GM12891 (cell line): Measurements from ENCODE around the gene AFAP1L2.

ENCODE experiments used
- DNase-seq: peaks from one replicate; pipeline ENCODE4 v3.0.0; 2011; ENCODE audit warnings: low spot score; ENCODE audit not compliant: insufficient read length
- FAIRE-seq: peaks from 2 replicates; lab custom pipeline; 2011; peaks lifted over from hg19 to GRCh38; lab: Jason Lieb, UNC
- PAX5 ChIP-seq: IDR thresholded peaks from 2 replicates; pipeline ENCODE4 v1.6.1; 2011; ENCODE audit warnings: low read length, moderate library complexity, mild to moderate bottlenecking; ENCODE audit not compliant: insufficient read depth, severe bottlenecking
- POLR2A ChIP-seq: IDR thresholded peaks from 2 replicates; pipeline ENCODE4 v1.6.1; 2011; ENCODE audit warnings: low read depth, low read length, control low read depth
- POLR2AphosphoS5 ChIP-seq: IDR thresholded peaks from 2 replicates; pipeline ENCODE4 v1.6.1; 2011; ENCODE audit warnings: low read depth, low read length, control low read depth
- POU2F2 ChIP-seq: IDR thresholded peaks from 2 replicates; pipeline ENCODE4 v1.6.1; 2011; ENCODE audit warnings: low read depth, mild to moderate bottlenecking, control low read depth, low read length, moderate library complexity
- SPI1 ChIP-seq: IDR thresholded peaks from 2 replicates; pipeline ENCODE4 v1.6.1; 2011; ENCODE audit warnings: low read depth, low read length, control low read depth
- TAF1 ChIP-seq: IDR thresholded peaks from 2 replicates; pipeline ENCODE4 v1.6.1; 2011; ENCODE audit warnings: low read depth, low read length, control low read depth

The AFAP1L2 gene

DNA sequence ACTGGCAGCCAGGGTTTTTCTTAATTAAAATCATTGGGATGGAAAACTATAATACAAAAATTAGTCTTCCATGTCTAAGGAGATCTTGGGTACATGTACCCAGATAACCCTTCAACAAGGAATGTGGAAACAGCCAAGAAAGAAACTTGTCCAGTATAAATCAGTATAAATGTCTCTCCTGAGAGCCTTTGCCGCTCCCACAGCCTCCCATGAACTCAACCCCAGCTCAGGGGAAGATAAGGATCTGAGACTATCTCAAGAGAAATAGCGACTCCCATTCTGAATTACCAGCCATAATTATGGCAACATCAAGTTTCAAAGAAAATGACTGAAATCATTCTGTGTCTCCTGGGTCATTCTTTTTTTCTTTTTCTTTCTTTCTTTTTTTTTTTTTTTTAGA lies 32.6 kb upstream of the AFAP1L2 start:
- FAIRE-seq, result no peak
- TF ChIP-seq PAX5 (no peak), POU2F2 (no peak), TAF1 (no peak), POLR2A (no peak), SPI1 (no peak), POLR2AphosphoS5 (no peak)
- DNase-seq, result no peak

DNA sequence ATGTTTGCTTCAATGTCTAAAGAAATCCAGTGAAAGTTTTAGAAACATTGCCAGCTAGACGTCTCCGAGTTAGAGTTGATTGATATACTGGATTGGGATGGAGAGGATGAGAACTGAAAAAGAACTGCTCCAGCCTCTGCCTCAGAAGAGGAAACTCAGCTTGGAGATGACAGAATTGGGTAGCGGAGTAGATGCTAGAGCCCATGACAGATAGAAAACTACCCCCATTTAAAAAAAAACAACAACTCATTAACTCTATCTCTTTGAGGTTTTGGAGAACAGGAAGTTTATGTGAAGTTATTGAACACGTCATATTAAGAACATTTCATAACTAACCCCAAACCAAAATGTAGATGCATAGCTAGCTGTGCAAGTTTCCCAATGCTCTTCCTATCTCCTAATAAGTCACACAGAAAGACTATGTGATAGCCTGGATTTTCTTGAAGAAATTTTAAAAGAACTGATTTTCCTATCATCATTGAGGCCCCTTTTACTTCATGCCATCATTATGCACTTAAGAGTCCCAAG lies 28.3 kb upstream of the AFAP1L2 start:
- FAIRE-seq (no peak), DNase-seq (no peak)
- TF ChIP-seq POU2F2 (no peak), POLR2A (no peak), TAF1 (no peak), SPI1 (no peak), POLR2AphosphoS5 (no peak), PAX5 (no peak)

DNA sequence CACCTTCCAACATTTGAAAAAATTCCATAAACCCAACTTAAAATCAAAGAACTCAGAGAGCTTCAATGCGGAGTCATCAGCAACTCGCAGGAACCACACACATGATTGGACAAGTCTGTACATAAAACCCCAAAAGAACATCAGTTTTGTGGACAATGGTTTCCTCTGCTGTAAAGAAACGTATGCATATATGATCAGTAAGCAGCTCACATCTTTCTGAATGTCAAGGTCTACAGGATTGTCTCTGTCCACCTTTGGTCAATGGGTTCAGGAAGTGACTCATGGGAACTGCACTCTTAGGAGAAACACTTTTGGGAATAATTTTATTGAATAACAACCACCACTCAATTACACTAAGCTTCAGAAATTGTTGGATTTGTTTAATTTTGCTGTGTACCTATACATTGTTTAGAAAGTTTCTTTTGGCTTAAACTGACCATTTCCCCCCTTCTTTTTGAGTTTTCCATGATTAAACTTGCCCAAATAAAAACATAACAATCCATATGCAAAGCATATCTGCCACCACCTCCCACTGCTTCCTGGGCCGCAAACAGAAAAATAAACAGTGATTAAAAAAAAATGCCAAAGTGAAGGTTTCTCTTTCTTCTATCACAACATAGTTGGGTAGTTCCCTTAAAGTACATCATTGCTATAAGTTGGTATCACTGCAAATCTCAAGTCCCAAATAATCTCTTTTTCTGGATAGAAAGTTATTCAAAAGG lies 27.3 kb upstream of the AFAP1L2 start:
- DNase-seq, result no peak
- no peak for TF ChIP-seq TAF1
- TF ChIP-seq POLR2A, result no peak
- TF ChIP-seq POU2F2, result no peak
- no peak for TF ChIP-seq POLR2AphosphoS5
- TF ChIP-seq PAX5, result no peak
- TF ChIP-seq SPI1, result no peak
- FAIRE-seq, result no peak

DNA sequence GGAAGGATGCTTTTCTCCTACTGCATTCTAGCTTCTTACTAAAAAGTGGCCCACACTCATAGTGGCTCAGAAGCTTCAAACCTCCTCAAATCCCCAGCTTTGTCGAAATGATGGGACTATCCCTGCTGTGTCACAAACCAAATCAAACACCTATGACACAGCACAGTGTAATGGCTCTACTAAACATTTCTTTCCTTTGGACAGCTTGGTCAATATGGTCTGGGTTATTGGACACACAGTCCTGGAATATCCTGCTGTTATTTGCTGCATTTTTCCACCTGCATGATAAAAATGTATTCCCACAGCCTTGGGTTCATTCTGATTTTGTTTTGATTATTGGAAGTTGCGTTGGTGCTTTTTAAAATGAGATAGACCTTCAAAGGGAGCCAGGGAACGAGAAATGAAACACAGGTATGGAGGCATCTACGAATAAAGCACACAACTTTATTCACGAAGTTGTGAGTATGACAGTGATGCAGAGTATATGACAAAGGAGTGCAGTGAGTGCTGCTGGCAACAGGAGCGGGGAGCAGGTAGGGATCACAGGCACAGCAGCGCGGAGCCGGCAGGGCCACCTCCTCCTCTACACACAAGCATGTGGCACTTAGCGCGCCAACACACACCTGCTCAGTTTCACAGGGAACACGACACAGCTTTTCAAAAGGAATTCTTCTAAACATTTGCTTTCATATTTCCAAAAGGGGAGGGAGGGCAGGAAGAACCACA lies 26.5 kb upstream of the AFAP1L2 start:
- DNase-seq, result no peak
- FAIRE-seq, result no peak
- TF ChIP-seq PAX5, result no peak
- no peak for TF ChIP-seq POLR2AphosphoS5
- TF ChIP-seq SPI1, result no peak
- TF ChIP-seq TAF1, result no peak
- TF ChIP-seq POU2F2, result no peak
- TF ChIP-seq POLR2A, result no peak

DNA sequence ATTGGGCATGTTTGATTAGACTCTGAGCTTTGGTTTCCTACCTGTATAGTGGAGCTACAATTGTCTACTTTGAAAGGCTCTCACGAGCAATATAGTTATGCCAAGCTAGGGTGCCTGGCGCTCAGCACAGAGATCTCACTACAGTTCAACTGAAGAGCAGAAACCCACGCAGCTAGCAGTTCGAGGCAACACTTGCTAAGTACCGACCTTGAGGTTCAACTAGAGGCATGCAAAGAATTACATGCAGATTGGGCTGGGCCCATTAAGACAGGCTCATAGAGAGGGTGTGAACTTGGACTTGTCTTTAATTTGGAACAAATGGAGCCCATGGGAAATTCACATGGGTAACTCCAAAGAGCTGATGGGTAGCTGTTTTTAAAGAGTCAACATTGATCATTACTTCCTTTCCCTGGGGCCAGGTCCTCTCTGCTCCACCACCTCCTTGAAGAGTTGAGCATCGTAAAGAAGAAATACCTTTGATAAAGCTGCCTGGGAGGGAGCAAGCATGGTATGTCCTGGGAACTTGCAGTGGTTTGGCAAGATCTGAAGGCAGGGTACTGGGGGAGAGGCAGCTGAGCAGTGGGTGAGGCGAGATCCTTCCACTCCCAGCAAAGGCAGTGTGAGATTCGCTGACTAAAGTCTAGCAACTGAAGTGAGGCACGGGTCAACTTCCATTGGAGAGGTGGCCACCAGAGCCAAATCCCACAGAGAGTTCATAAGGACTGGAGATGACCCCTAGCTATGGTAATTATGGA lies 25.5 kb upstream of the AFAP1L2 start:
- TF ChIP-seq TAF1, result no peak
- TF ChIP-seq POU2F2, result no peak
- TF ChIP-seq SPI1, result no peak
- TF ChIP-seq POLR2A, result no peak
- TF ChIP-seq PAX5, result no peak
- TF ChIP-seq POLR2AphosphoS5, result no peak
- FAIRE-seq (no peak), DNase-seq (no peak)

DNA sequence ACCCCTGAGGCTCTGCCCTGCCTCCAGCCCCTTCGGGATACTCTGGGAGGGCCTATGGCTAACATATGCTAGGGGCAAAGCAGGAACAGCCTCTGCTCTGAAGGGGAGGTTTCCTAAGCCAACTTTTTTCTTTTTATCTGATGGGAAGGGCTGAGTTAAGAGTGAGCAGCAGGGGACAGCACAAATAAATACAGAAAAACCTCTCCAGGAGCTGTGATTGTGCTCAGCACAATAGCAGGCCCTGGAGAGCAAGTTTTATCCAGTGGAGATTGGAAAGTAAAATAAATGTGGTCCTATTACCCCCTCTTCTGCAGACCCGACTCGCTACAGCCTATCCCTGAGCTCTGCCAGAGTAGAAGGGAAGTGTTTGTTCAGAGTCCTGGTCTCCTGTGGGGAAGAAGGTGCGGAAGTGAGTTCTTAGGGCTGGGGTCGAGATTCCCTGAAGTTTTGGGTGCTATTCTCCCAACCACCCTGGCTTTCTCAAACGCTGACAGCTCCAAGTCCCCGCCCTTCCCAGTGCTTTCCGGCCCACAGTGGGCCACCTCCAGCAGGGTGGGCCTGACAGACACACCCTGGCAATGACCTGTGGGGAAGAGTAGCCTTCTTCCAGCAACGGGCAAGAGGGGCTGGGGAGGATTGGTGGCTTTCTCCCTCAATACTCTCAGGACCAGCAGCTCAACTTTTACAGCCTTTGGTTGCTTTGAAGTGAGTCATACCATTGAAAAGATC lies 23.0 kb upstream of the AFAP1L2 start:
- TF ChIP-seq POU2F2 (no peak), TAF1 (no peak), POLR2A (no peak), POLR2AphosphoS5 (no peak), PAX5 (no peak), SPI1 (no peak)
- no peak for FAIRE-seq
- no peak for DNase-seq

DNA sequence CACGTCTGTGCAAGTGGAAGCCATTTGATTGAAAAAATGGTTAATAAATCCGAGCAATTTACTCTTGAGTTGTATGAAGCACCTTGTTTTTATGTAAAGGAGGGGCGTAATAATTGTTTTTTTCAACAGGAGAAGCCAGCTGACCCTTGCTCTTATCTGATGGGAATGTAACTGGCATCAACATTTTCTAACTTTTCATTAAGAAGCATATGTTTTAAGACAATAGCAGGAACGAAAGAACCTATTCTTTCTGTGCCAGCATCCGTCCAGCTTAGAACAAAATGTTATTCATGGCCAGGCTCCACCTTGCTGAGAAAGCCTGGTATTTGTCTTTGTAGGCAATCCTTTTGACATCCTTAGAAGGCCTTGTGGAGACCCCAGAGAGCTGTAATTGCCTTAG lies 22.2 kb upstream of the AFAP1L2 start:
- no peak for TF ChIP-seq POLR2AphosphoS5
- no peak for TF ChIP-seq POU2F2
- no peak for TF ChIP-seq SPI1
- FAIRE-seq, result no peak
- no peak for DNase-seq

DNA sequence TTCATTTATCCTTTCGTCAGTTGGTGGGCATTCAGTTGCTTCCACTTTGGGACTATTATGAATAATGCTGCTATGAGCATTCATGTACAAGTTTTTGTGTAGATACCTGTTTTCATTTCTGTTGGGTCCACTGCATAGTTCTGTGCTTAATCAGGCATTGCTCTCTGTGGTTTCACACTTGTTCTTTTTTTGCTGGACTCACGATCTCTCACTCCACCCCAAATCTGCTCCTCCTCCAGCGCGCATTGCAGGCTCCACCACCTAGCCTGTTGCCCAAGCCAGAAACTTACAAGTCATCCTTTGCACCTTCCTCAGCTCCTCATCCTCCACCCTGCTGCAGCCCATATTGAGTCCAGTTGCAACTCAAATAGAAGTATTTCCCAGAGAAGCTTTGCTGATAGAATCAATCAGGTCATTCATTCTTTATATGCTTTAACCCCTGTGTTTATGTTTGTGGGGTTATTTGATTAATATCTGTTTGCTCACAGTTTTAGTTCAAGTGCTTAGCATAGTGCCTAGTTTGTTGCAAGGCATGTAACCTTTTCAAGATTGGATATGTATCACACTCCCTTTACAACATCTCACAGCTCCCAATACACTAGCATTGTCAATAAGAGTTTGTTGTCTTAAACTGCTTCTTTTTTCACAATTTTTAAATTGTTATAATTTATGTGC lies 16.6 kb upstream of the AFAP1L2 start:
- DNase-seq (no peak), FAIRE-seq (no peak)
- no peak for TF ChIP-seq TAF1
- no peak for TF ChIP-seq POLR2AphosphoS5
- TF ChIP-seq PAX5, result no peak
- TF ChIP-seq POLR2A, result no peak
- no peak for TF ChIP-seq POU2F2
- no peak for TF ChIP-seq SPI1
